SK-N-SH (cell line): ENCODE results near the gene ZFYVE21. TPM values are rescaled to one million over a fixed set of nuclear protein-coding genes. Genes with fewer than 3 reads are reported as not detected.

Source experiments
- CTCF ChIA-PET: fragments of 300-600, 350-600 bp; formaldehyde crosslinking; extraction: SDS; loops from one replicate; lab custom pipeline; 2021; lab: Yijun Ruan, JAX
- POLR2A ChIA-PET: fragments of 350-600 bp; sonication (Branson Sonifier 250); formaldehyde crosslinking; extraction: SDS; loops from one replicate; lab custom pipeline; 2020; ENCODE audit warnings: antibody characterized with exemption, inconsistent platforms; lab: Yijun Ruan, JAX
- DNase-seq: peaks from one replicate; pipeline ENCODE4 v3.0.0; 2012
- H2AFZ ChIP-seq: fragments of 200-600 bp; sonication (generic); 2 replicates; pipeline ENCODE4 v1.8.1; 2016; ENCODE audit warnings: antibody characterized with exemption, mild to moderate bottlenecking, low read depth
- H3F3A ChIP-seq: fragments of 200-600 bp; sonication (generic); replicated peaks from 2 replicates; pipeline ENCODE3; 2016; ENCODE audit warnings: antibody characterized with exemption, mild to moderate bottlenecking; ENCODE audit not compliant: insufficient read depth
- H3K27ac ChIP-seq, 2 experiments: fragments of 200-500 bp in 1 of 2; fragments of 200-600 bp in 1 of 2; sonication (Bioruptor generic) in 1 of 2; sonication (generic), shearing (Covaris generic) in 1 of 2; 2 replicates each; pipeline versions ENCODE4 v1.5.1 to v1.6.1; 2014 to 2016; ENCODE audit warnings: low read depth in 2 of 2, inconsistent platforms in 1 of 2, low read length in 1 of 2, mild to moderate bottlenecking in 1 of 2, mixed read lengths in 1 of 2
- H3K27me3 ChIP-seq: fragments of 200-600 bp; sonication (generic), shearing (Covaris generic); 2 replicates; pipeline ENCODE4 v1.6.1; 2016; ENCODE audit warnings: mixed run types; ENCODE audit not compliant: insufficient read depth
- H3K36me3 ChIP-seq, 2 experiments: fragments of 200-500 bp in 1 of 2; fragments of 200-600 bp in 1 of 2; sonication (Bioruptor generic) in 1 of 2; sonication (generic) in 1 of 2; replicated peaks in 1 of 2; 2 replicates each; pipeline versions ENCODE3 to v1.5.1; 2014 to 2016; ENCODE audit warnings: low read length in 1 of 2, mild to moderate bottlenecking in 1 of 2; ENCODE audit not compliant: insufficient read depth in 2 of 2, control insufficient read depth in 1 of 2
- H3K4me1 ChIP-seq, 2 experiments: fragments of 200-500 bp in 1 of 2; fragments of 200-600 bp in 1 of 2; sonication (Bioruptor generic) in 1 of 2; sonication (generic), shearing (Covaris generic) in 1 of 2; 2 replicates each; pipeline versions ENCODE4 v1.5.1 to v1.6.1; 2014 to 2016; ENCODE audit warnings: low read depth in 1 of 2, low read length in 1 of 2, mixed run types in 1 of 2; ENCODE audit not compliant: insufficient read depth in 2 of 2, control insufficient read depth in 1 of 2
- H3K4me2 ChIP-seq: fragments of 200-600 bp; sonication (generic), shearing (Covaris generic); 2 replicates; pipeline ENCODE4 v1.6.1; 2017; ENCODE audit warnings: mixed run types
- H3K4me3 ChIP-seq, 2 experiments: fragments of 200-500 bp in 1 of 2; fragments of 200-600 bp in 1 of 2; sonication (Bioruptor generic) in 1 of 2; sonication (generic), shearing (Covaris generic) in 1 of 2; 2 replicates each; pipeline versions ENCODE4 v1.5.1 to v1.8.1; 2014 to 2016; ENCODE audit warnings: low read depth in 2 of 2, inconsistent platforms in 1 of 2, low read length in 1 of 2, mild to moderate bottlenecking in 1 of 2, mixed read lengths in 1 of 2, moderate library complexity in 1 of 2
- H3K79me2 ChIP-seq: fragments of 200-600 bp; sonication (generic); 2 replicates; pipeline ENCODE4 v1.8.1; 2017; ENCODE audit warnings: mild to moderate bottlenecking; ENCODE audit not compliant: insufficient read depth
- H3K9ac ChIP-seq: fragments of 200-600 bp; sonication (generic); 2 replicates; pipeline ENCODE4 v1.6.1; 2017; ENCODE audit warnings: mixed run types
- H3K9me2 ChIP-seq: fragments of 200-600 bp; sonication (generic); 2 replicates; pipeline ENCODE4 v1.6.1; 2017; ENCODE audit warnings: mixed run types
- H3K9me3 ChIP-seq: fragments of 200-600 bp; sonication (generic); 2 replicates; pipeline ENCODE4 v1.6.1; 2017; ENCODE audit warnings: mixed run types, mild to moderate bottlenecking, moderate library complexity
- H4K20me1 ChIP-seq: fragments of 200-600 bp; sonication (generic); 2 replicates; pipeline ENCODE4 v1.6.1; 2017; ENCODE audit warnings: mild to moderate bottlenecking, mixed run types; ENCODE audit not compliant: insufficient read depth
- EP300 ChIP-seq, 2 experiments: IDR thresholded peaks; 2 replicates each; pipeline versions ENCODE4 v1.4.0 to v1.6.1; 2012; ENCODE audit warnings: borderline replicate concordance in 1 of 2, low read depth in 1 of 2, low read length in 1 of 2
- FOXJ3 ChIP-seq: sonication (generic); formaldehyde crosslinking; IDR thresholded peaks from 2 replicates; pipeline ENCODE4 v1.5.1; 2020; ENCODE audit warnings: mild to moderate bottlenecking, missing genetic modification reagents
- GATA2 ChIP-seq: sonication (generic); formaldehyde crosslinking; IDR thresholded peaks from 2 replicates; pipeline ENCODE4 v1.5.0; 2020; ENCODE audit warnings: mild to moderate bottlenecking, missing genetic modification reagents
- JUND ChIP-seq: IDR thresholded peaks from 2 replicates; pipeline ENCODE4 v1.4.0; 2012
- POLR2AphosphoS5 ChIP-seq: IDR thresholded peaks from 2 replicates; pipeline ENCODE4 v1.6.1; 2012; ENCODE audit warnings: low read depth, low read length
- USF2 ChIP-seq: fragments of 150-350 bp; IDR thresholded peaks from 2 replicates; pipeline ENCODE4 v1.6.1; 2017; ENCODE audit warnings: antibody characterized with exemption, low read length, low read depth, borderline replicate concordance
- YY1 ChIP-seq: IDR thresholded peaks from 2 replicates; pipeline ENCODE4 v1.4.0; 2012; ENCODE audit warnings: low read depth, mild to moderate bottlenecking
- WGBS: methylation state at CpG from one replicate; pipeline ENCODE4 v1.1.6; 2017; ENCODE audit warnings: low lambda C conversion rate; 5-methylcytosine and 5-hydroxymethylcytosine counted together
- polyA plus RNA-seq, 3 experiments: library from polyadenylated mRNA; depleted of rRNA; stranded (reverse); fragments of >200 nt; gene quantifications; 2 replicates each; pipeline ENCODE4 v1.2.3, GENCODE V29; 2012
- TF ChIP-seq, protein P1 (sequence below): IDR thresholded peaks from 2 replicates; pipeline ENCODE4 v1.4.0; 2012; ENCODE audit warnings: low read depth, borderline replicate concordance
- TF ChIP-seq, protein P2 (sequence below): IDR thresholded peaks from 2 replicates; pipeline ENCODE4 v1.4.0; 2012; ENCODE audit warnings: low read depth
- TF ChIP-seq, protein P3 (sequence below): fragments of 200-600 bp; sonication (generic); IDR thresholded peaks from 2 replicates; pipeline ENCODE4 v1.6.1; 2017; ENCODE audit warnings: antibody characterized with exemption, mild to moderate bottlenecking, moderate library complexity

ZFYVE21 gene
- polyA plus RNA-seq, 1 of the 3 experiments (the other 2 are of a cell fraction) = 82.1 TPM

GRCh38 chr14:103698380-103699260, 17.0 kb upstream of the ZFYVE21 start:
- DNase-seq = no peak
- H3K4me3 ChIP-seq = no peak overlapping the region
- peaks cover 13% of the 10 kb centered on the region for H3F3A ChIP-seq
- H3K27ac ChIP-seq = no peak overlapping the region; a peak in 1 of 4 replicates
- H3K27me3 ChIP-seq = no peaks in the 10 kb centered on the region
- peaks cover 15 to 72% of the 10 kb centered on the region in 2 experiments for H3K36me3 ChIP-seq
- peaks cover 0 to 48% of the 10 kb centered on the region in 2 experiments; a peak in 1 of 4 replicates for H3K4me1 ChIP-seq
- H3K9me3 ChIP-seq = no peaks in the 10 kb centered on the region
- peaks cover 15% of the 10 kb centered on the region for H4K20me1 ChIP-seq
- no peaks in the 10 kb centered on the region for H3K9me2 ChIP-seq
- CTCF ChIA-PET = interaction anchor here (1.3 kb wide), 1 partner anchor 12 kb away, joined by 4 read pairs; no protein-coding TSS in a partner anchor
- no peak overlapping the region for H2AFZ ChIP-seq
- WGBS = 97% methylated on average over 10 of the region's 33 CpGs
- TF ChIP-seq GATA2 (no peak), JUND (no peak), YY1 (no peak), USF2 (no peak), POLR2AphosphoS5 (no peak)
- TF ChIP-seq, protein P1, sequence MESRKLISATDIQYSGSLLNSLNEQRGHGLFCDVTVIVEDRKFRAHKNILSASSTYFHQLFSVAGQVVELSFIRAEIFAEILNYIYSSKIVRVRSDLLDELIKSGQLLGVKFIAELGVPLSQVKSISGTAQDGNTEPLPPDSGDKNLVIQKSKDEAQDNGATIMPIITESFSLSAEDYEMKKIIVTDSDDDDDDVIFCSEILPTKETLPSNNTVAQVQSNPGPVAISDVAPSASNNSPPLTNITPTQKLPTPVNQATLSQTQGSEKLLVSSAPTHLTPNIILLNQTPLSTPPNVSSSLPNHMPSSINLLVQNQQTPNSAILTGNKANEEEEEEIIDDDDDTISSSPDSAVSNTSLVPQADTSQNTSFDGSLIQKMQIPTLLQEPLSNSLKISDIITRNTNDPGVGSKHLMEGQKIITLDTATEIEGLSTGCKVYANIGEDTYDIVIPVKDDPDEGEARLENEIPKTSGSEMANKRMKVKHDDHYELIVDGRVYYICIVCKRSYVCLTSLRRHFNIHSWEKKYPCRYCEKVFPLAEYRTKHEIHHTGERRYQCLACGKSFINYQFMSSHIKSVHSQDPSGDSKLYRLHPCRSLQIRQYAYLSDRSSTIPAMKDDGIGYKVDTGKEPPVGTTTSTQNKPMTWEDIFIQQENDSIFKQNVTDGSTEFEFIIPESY = no peak
- TF ChIP-seq, all 33 proteins: peak for 0
- H3K4me2 ChIP-seq = no peak overlapping the region
- POLR2A ChIA-PET = no interaction called here
- H3K9ac ChIP-seq = no peak overlapping the region
- peaks cover 29% of the 10 kb centered on the region for H3K79me2 ChIP-seq

GRCh38 chr14:103699261-103699661, 16.3 kb upstream of the ZFYVE21 start:
- H2AFZ ChIP-seq = no peak overlapping the region
- H3K9ac ChIP-seq = no peak overlapping the region
- H3K9me3 ChIP-seq = no peaks in the 10 kb centered on the region
- no peaks in the 10 kb centered on the region for H3K9me2 ChIP-seq
- TF ChIP-seq, protein P2, sequence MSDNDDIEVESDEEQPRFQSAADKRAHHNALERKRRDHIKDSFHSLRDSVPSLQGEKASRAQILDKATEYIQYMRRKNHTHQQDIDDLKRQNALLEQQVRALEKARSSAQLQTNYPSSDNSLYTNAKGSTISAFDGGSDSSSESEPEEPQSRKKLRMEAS = no peak
- TF ChIP-seq, protein P3, sequence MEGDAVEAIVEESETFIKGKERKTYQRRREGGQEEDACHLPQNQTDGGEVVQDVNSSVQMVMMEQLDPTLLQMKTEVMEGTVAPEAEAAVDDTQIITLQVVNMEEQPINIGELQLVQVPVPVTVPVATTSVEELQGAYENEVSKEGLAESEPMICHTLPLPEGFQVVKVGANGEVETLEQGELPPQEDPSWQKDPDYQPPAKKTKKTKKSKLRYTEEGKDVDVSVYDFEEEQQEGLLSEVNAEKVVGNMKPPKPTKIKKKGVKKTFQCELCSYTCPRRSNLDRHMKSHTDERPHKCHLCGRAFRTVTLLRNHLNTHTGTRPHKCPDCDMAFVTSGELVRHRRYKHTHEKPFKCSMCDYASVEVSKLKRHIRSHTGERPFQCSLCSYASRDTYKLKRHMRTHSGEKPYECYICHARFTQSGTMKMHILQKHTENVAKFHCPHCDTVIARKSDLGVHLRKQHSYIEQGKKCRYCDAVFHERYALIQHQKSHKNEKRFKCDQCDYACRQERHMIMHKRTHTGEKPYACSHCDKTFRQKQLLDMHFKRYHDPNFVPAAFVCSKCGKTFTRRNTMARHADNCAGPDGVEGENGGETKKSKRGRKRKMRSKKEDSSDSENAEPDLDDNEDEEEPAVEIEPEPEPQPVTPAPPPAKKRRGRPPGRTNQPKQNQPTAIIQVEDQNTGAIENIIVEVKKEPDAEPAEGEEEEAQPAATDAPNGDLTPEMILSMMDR = no peak
- TF ChIP-seq FOXJ3 (CRISPR knock-in tag) (no peak), EP300 (IDR thresholded peaks at IDR 0.05; ENCODE audit: borderline replicate concordance in 1 of 2, low read depth in 1 of 2, low read length in 1 of 2) (no peak)
- H3K27ac ChIP-seq = no peak overlapping the region; a peak in 1 of 4 replicates
- H3K79me2 ChIP-seq = peaks cover 26% of the 10 kb centered on the region
- CTCF ChIA-PET = interaction anchor here (1.3 kb wide), 1 partner anchor 12 kb away, joined by 4 read pairs; no protein-coding TSS in a partner anchor
- H3F3A ChIP-seq = peaks cover 9% of the 10 kb centered on the region
- 98% methylated on average over 4 of the region's 17 CpGs for WGBS
- H3K4me2 ChIP-seq = no peak overlapping the region
- peaks cover 9 to 71% of the 10 kb centered on the region in 2 experiments for H3K36me3 ChIP-seq
- no peak for DNase-seq
- H3K4me3 ChIP-seq = no peak overlapping the region
- peaks cover 0 to 48% of the 10 kb centered on the region in 2 experiments; a peak in 1 of 4 replicates for H3K4me1 ChIP-seq
- no peaks in the 10 kb centered on the region for H3K27me3 ChIP-seq
- POLR2A ChIA-PET = no interaction called here
- H4K20me1 ChIP-seq = peaks cover 15% of the 10 kb centered on the region
